Stimulated activated naive CD8-positive, alpha-beta T cell treated with anti-CD3 and anti-CD28 coated beads, Interleukin-15, Interleukin-2, amounts not matched to agents 100 ng/mL and 50 ng/mL, for 24 hours (primary cell): ENCODE measurements around the gene EHMT1.
"Not testable (repeated sequence)": the region's sequence is repeated elsewhere in the genome, so short reads cannot be mapped to it uniquely, and the experiment has no call there.

Experiments used
- H3K27ac Mint-ChIP-seq: one replicate; pipeline ENCODE4 v1.8.0; 2021; ENCODE audit warnings: mild to moderate bottlenecking, mixed read lengths
- H3K27me3 Mint-ChIP-seq: one replicate; pipeline ENCODE4 v1.8.0; 2021; ENCODE audit warnings: mixed read lengths
- H3K36me3 Mint-ChIP-seq: one replicate; pipeline ENCODE4 v1.8.0; 2021; ENCODE audit warnings: low read depth, mixed read lengths
- H3K4me1 Mint-ChIP-seq: one replicate; pipeline ENCODE4 v1.8.0; 2021; ENCODE audit warnings: low read depth, mixed read lengths
- H3K4me3 Mint-ChIP-seq: one replicate; pipeline ENCODE4 v1.8.0; 2021; ENCODE audit warnings: mild to moderate bottlenecking, mixed read lengths
- H3K9me3 Mint-ChIP-seq: one replicate; pipeline ENCODE4 v1.8.0; 2021; ENCODE audit warnings: mixed read lengths

Gene EHMT1

GRCh38 chr9:137709411-137710101, 90.8 kb downstream of the EHMT1 start:
- H3K4me1 Mint-ChIP-seq: peaks cover 48% of the 10 kb centered on the region
- no peak overlapping the region for H3K27ac Mint-ChIP-seq
- H3K36me3 Mint-ChIP-seq: peaks cover 33% of the 10 kb centered on the region
- no peaks in the 10 kb centered on the region for H3K27me3 Mint-ChIP-seq
- H3K4me3 Mint-ChIP-seq: no peak overlapping the region
- peaks cover 5% of the 10 kb centered on the region for H3K9me3 Mint-ChIP-seq

- Mint-ChIP-seq H3K4me3 (no peak overlapping the region), H3K27me3 (no peaks in the 10 kb centered on the region), H3K4me1 (peaks cover 45% of the 10 kb centered on the region), H3K36me3 (peaks cover 40% of the 10 kb centered on the region), H3K9me3 (peaks cover 10% of the 10 kb centered on the region), H3K27ac (no peak overlapping the region)
Measured at GRCh38 chr9:137710704-137711103, 91.9 kb downstream of the EHMT1 start.

- Mint-ChIP-seq H3K36me3 (peaks cover 46% of the 10 kb centered on the region), H3K4me1 (peaks cover 43% of the 10 kb centered on the region)
Measured at GRCh38 chr9:137711678-137712105, 92.9 kb downstream of the EHMT1 start.

GRCh38 chr9:137715321-137715720, 96.5 kb downstream of the EHMT1 start:
- H3K4me1 Mint-ChIP-seq: peaks cover 26% of the 10 kb centered on the region
- H3K27ac Mint-ChIP-seq: peak overlapping the region; percentile 83
- H3K36me3 Mint-ChIP-seq: peaks cover 80% of the 10 kb centered on the region
- peaks cover 15% of the 10 kb centered on the region for H3K9me3 Mint-ChIP-seq
- no peak overlapping the region for H3K4me3 Mint-ChIP-seq
- H3K27me3 Mint-ChIP-seq: no peaks in the 10 kb centered on the region

More at GRCh38 chr9:137711678-137712105, 92.9 kb downstream of the EHMT1 start:
- Mint-ChIP-seq H3K9me3 (peaks cover 10% of the 10 kb centered on the region), H3K27me3 (no peaks in the 10 kb centered on the region), H3K27ac (no peak overlapping the region), H3K4me3 (no peak overlapping the region)

- H3K9me3 Mint-ChIP-seq: peaks cover 15% of the 10 kb centered on the region
- peaks cover 81% of the 10 kb centered on the region for H3K36me3 Mint-ChIP-seq
- peak overlapping the region; percentile 83 for H3K27ac Mint-ChIP-seq
- H3K27me3 Mint-ChIP-seq, H3K4me3 Mint-ChIP-seq: not testable (repeated sequence)
- H3K4me1 Mint-ChIP-seq: peaks cover 26% of the 10 kb centered on the region
Measured at GRCh38 chr9:137715866-137716693, 97.3 kb downstream of the EHMT1 start.

- no peak overlapping the region for H3K4me3 Mint-ChIP-seq
- H3K27ac Mint-ChIP-seq: peak overlapping the region; percentile 21
- peaks cover 19% of the 10 kb centered on the region for H3K9me3 Mint-ChIP-seq
- peaks cover 31% of the 10 kb centered on the region for H3K4me1 Mint-ChIP-seq
- H3K36me3 Mint-ChIP-seq: peaks cover 82% of the 10 kb centered on the region
- no peaks in the 10 kb centered on the region for H3K27me3 Mint-ChIP-seq
Measured at GRCh38 chr9:137716694-137717287, 98.0 kb downstream of the EHMT1 start.

- H3K36me3 Mint-ChIP-seq: peaks cover 81% of the 10 kb centered on the region
- peaks cover 19% of the 10 kb centered on the region for H3K9me3 Mint-ChIP-seq
- peak overlapping the region; percentile 71 for H3K27ac Mint-ChIP-seq
- no peak overlapping the region for H3K4me3 Mint-ChIP-seq
- H3K4me1 Mint-ChIP-seq: peaks cover 32% of the 10 kb centered on the region
- no peaks in the 10 kb centered on the region for H3K27me3 Mint-ChIP-seq
Measured at GRCh38 chr9:137717776-137718327, 99.0 kb downstream of the EHMT1 start.

- no peak overlapping the region for H3K27ac Mint-ChIP-seq
- no peaks in the 10 kb centered on the region for H3K27me3 Mint-ChIP-seq
- peaks cover 74% of the 10 kb centered on the region for H3K36me3 Mint-ChIP-seq
- peaks cover 15% of the 10 kb centered on the region for H3K9me3 Mint-ChIP-seq
- no peak overlapping the region for H3K4me3 Mint-ChIP-seq
- peaks cover 41% of the 10 kb centered on the region for H3K4me1 Mint-ChIP-seq
Measured at GRCh38 chr9:137719194-137719593, 100.4 kb downstream of the EHMT1 start.

- Mint-ChIP-seq H3K9me3 (peaks cover 14% of the 10 kb centered on the region), H3K36me3 (peaks cover 73% of the 10 kb centered on the region), H3K27me3 (no peaks in the 10 kb centered on the region), H3K4me3 (no peak overlapping the region), H3K4me1 (peaks cover 32% of the 10 kb centered on the region), H3K27ac (no peak overlapping the region)
Measured at GRCh38 chr9:137720571-137721110, 101.8 kb downstream of the EHMT1 start.

GRCh38 chr9:137721479-137721878, 102.7 kb downstream of the EHMT1 start:
- Mint-ChIP-seq H3K4me3 (no peak overlapping the region), H3K9me3 (peaks cover 18% of the 10 kb centered on the region), H3K27ac (peak overlapping the region; percentile 91), H3K36me3 (peaks cover 76% of the 10 kb centered on the region), H3K27me3 (no peaks in the 10 kb centered on the region), H3K4me1 (peaks cover 29% of the 10 kb centered on the region)

GRCh38 chr9:137721899-137722298, 103.1 kb downstream of the EHMT1 start:
- Mint-ChIP-seq H3K36me3 (peaks cover 76% of the 10 kb centered on the region), H3K4me1 (peaks cover 31% of the 10 kb centered on the region), H3K27me3 (no peaks in the 10 kb centered on the region), H3K9me3 (peaks cover 18% of the 10 kb centered on the region), H3K27ac (peak overlapping the region; percentile 91), H3K4me3 (peak overlapping the region; percentile 58)

GRCh38 chr9:137722481-137722880, 103.7 kb downstream of the EHMT1 start:
- Mint-ChIP-seq H3K9me3 (peaks cover 18% of the 10 kb centered on the region), H3K27me3 (no peaks in the 10 kb centered on the region), H3K4me1 (peaks cover 31% of the 10 kb centered on the region), H3K27ac (peak overlapping the region; percentile 86), H3K36me3 (peaks cover 76% of the 10 kb centered on the region), H3K4me3 (peak overlapping the region; percentile 58)

GRCh38 chr9:137723356-137723755, 104.6 kb downstream of the EHMT1 start:
- not testable (repeated sequence) for H3K27me3 Mint-ChIP-seq, H3K4me3 Mint-ChIP-seq
- Mint-ChIP-seq H3K4me1 (peaks cover 28% of the 10 kb centered on the region), H3K9me3 (peaks cover 14% of the 10 kb centered on the region), H3K36me3 (peaks cover 76% of the 10 kb centered on the region), H3K27ac (peak overlapping the region; percentile 79)

- Mint-ChIP-seq H3K4me1 (peaks cover 28% of the 10 kb centered on the region), H3K9me3 (peaks cover 12% of the 10 kb centered on the region), H3K4me3 (no peak overlapping the region), H3K27ac (peak overlapping the region; percentile 79), H3K36me3 (peaks cover 75% of the 10 kb centered on the region), H3K27me3 (no peaks in the 10 kb centered on the region)
Measured at GRCh38 chr9:137723783-137724445, 105.1 kb downstream of the EHMT1 start.
